Progenitor cell of endocrine pancreas (in vitro differentiated cells): ENCODE results near the gene ABCC3. TPM values are rescaled to one million over a fixed set of nuclear protein-coding genes. Genes with fewer than 3 reads are reported as not detected.
"Not testable (repeated sequence)": the region's sequence is repeated elsewhere in the genome, so short reads cannot be mapped to it uniquely, and the experiment has no call there.

Experiments used
- DNase-seq: peaks from one replicate; pipeline ENCODE4 v3.0.0; 2021; ENCODE audit warnings: low spot score; ENCODE audit not compliant: unreplicated experiment
- H3K27ac Mint-ChIP-seq: 2 replicates; pipeline ENCODE4 v1.8.0; 2021; ENCODE audit warnings: mild to moderate bottlenecking, moderate library complexity, mixed read lengths
- H3K27me3 Mint-ChIP-seq: 2 replicates; pipeline ENCODE4 v1.8.0; 2021; ENCODE audit warnings: mixed read lengths
- H3K36me3 Mint-ChIP-seq: 2 replicates; pipeline ENCODE4 v1.8.0; 2022; ENCODE audit warnings: mixed read lengths; ENCODE audit not compliant: insufficient read depth
- H3K4me1 Mint-ChIP-seq: 2 replicates; pipeline ENCODE4 v1.8.0; 2021; ENCODE audit warnings: low read depth, mixed read lengths
- H3K4me3 Mint-ChIP-seq: 2 replicates; pipeline ENCODE4 v1.8.0; 2021; ENCODE audit warnings: low read depth, mild to moderate bottlenecking, moderate library complexity, mixed read lengths
- H3K9me3 Mint-ChIP-seq: 2 replicates; pipeline ENCODE4 v1.8.0; 2021; ENCODE audit warnings: low read depth, mixed read lengths
- CTCF ChIP-seq: fragments of 200-600 bp; sonication (generic); IDR thresholded peaks from one replicate; pipeline ENCODE4 v1.5.0; 2021; ENCODE audit warnings: antibody characterized with exemption, mild to moderate bottlenecking; ENCODE audit not compliant: unreplicated experiment
- total RNA-seq: library from RNA; stranded (reverse); gene quantifications from 2 replicates; pipeline ENCODE4 v1.2.1, GENCODE V29; 2021

ABCC3 gene
- total RNA-seq, 1 donor from 2014 or later = 1.6 TPM

- Mint-ChIP-seq H3K9me3 (no peaks in the 10 kb centered on the region), H3K27me3 (peaks cover 3% of the 10 kb centered on the region), H3K4me1 (peaks cover 5% of the 10 kb centered on the region), H3K36me3 (no peaks in the 10 kb centered on the region), H3K27ac (no peak overlapping the region), H3K4me3 (no peak overlapping the region)
- DNase-seq = no peak
- no peak for TF ChIP-seq CTCF
These were observed 41.6 kb downstream of the ABCC3 start for GRCh38 chr17:50676065-50676975.

GRCh38 chr17:50677851-50678375 is 43.2 kb downstream of the ABCC3 start:
- H3K4me3 Mint-ChIP-seq = no peak overlapping the region
- no peaks in the 10 kb centered on the region for H3K36me3 Mint-ChIP-seq
- DNase-seq = no peak
- H3K27ac Mint-ChIP-seq = no peak overlapping the region
- peaks cover 4% of the 10 kb centered on the region for H3K27me3 Mint-ChIP-seq
- no peak for TF ChIP-seq CTCF
- H3K4me1 Mint-ChIP-seq = peaks cover 9% of the 10 kb centered on the region
- no peaks in the 10 kb centered on the region for H3K9me3 Mint-ChIP-seq

GRCh38 chr17:50679008-50679544 is 44.4 kb downstream of the ABCC3 start:
- Mint-ChIP-seq H3K9me3 (no peaks in the 10 kb centered on the region), H3K4me1 (peaks cover 16% of the 10 kb centered on the region), H3K27me3 (peaks cover 4% of the 10 kb centered on the region), H3K36me3 (no peaks in the 10 kb centered on the region), H3K4me3 (no peak overlapping the region), H3K27ac (no peak overlapping the region)
- TF ChIP-seq CTCF = no peak
- no peak for DNase-seq

GRCh38 chr17:50680126-50680525 is 45.4 kb downstream of the ABCC3 start:
- H3K27ac Mint-ChIP-seq = peak overlapping the region; percentile 13
- H3K4me3 Mint-ChIP-seq = no peak overlapping the region
- peaks cover 4% of the 10 kb centered on the region for H3K27me3 Mint-ChIP-seq
- DNase-seq = no peak
- TF ChIP-seq CTCF = no peak
- H3K4me1 Mint-ChIP-seq = peaks cover 24% of the 10 kb centered on the region
- H3K36me3 Mint-ChIP-seq = no peaks in the 10 kb centered on the region
- no peaks in the 10 kb centered on the region for H3K9me3 Mint-ChIP-seq

- H3K27ac Mint-ChIP-seq, H3K9me3 Mint-ChIP-seq, H3K27me3 Mint-ChIP-seq, H3K36me3 Mint-ChIP-seq, DNase-seq, H3K4me3 Mint-ChIP-seq: not testable (repeated sequence)
- H3K4me1 Mint-ChIP-seq = peaks cover 25% of the 10 kb centered on the region
These were observed 46.0 kb downstream of the ABCC3 start for GRCh38 chr17:50680543-50681262.
